ENCODE data around the gene DNAJC5G. TPM values are rescaled to one million over a fixed set of nuclear protein-coding genes. Genes with fewer than 3 reads are reported as not detected.
A peak's percentile ranks its signal among the peaks of the same experiment; 100 is the strongest.

Gene DNAJC5G
- total RNA-seq, 1 donor from 2014 or later: not detected

- no peak within 1 kb of the TSS for H3K4me3 Mint-ChIP-seq
- no peaks in the 10 kb centered on the region for H3K9me3 Mint-ChIP-seq
- H3K27me3 Mint-ChIP-seq (ENCODE audit: insufficient read depth, low read depth): peaks cover 26% of the 10 kb centered on the region
- H3K9me3 ChIP-seq (ENCODE audit: low read depth): no peaks in the 10 kb centered on the region
- TF ChIP-seq EZH2phosphoT487 (IDR thresholded peaks at IDR 0.05): no peak
- peaks cover 13% of the 10 kb centered on the region for H3K4me1 ChIP-seq
- H4K20me1 ChIP-seq (ENCODE audit: low read depth): no peaks in the 10 kb centered on the region
- peaks cover 4% of the 10 kb centered on the region for H3K27me3 ChIP-seq
- DNase-seq (ENCODE audit: low spot score): no peak
- H2AFZ ChIP-seq (replicated peaks): peak within 1 kb of the TSS; percentile 57
- H3F3A ChIP-seq (ENCODE audit: low read depth): peaks cover 3% of the 10 kb centered on the region
- H3K36me3 ChIP-seq: no peaks in the 10 kb centered on the region
- H3K27ac Mint-ChIP-seq: no peak within 1 kb of the TSS
- H3K4me1 Mint-ChIP-seq: peaks cover 3% of the 10 kb centered on the region
- H3K27ac ChIP-seq: no peak within 1 kb of the TSS
- H3K79me2 ChIP-seq (ENCODE audit: low read depth): no peaks in the 10 kb centered on the region
- no peak within 1 kb of the TSS for H3K9ac ChIP-seq
- H3K4me2 ChIP-seq: peak within 1 kb of the TSS; percentile 54
- H3K36me3 Mint-ChIP-seq: no peaks in the 10 kb centered on the region
- H3K4me3 ChIP-seq: no peak within 1 kb of the TSS
These were observed 6.8 kb downstream of the DNAJC5G start, which contains the start of gene TRIM54 for GRCh38 chr2:27281855-27282559. TRIM54 (plus strand) TSS chr2:27282429; CDS start chr2:27282732, 303 bp downstream.

DNA sequence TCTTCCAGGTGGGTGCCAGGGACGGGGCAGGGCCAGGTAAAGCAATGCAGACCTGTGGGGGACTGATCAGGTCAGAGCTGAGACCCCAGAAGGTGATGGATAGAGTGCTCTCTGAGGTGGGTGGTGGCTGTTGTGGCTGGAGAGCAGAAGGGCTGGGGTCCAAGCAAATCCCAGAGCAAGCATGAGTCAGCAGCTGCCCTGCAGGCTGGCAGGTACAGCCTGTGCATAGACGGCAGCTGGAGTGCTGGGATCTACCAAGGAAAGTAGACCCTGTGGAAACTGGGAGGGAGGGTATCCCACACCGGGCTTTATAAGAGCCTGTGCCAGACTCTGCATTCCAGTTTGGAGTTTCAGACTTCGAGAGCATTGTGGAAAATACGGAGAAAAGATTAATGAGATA, 7.7 kb downstream of the DNAJC5G start:
- Mint-ChIP-seq H3K4me1 (peaks cover 3% of the 10 kb centered on the region), H3K27me3 (ENCODE audit: insufficient read depth, low read depth) (peaks cover 24% of the 10 kb centered on the region), H3K27ac (no peak overlapping the region), H3K9me3 (no peaks in the 10 kb centered on the region), H3K4me3 (no peak overlapping the region), H3K36me3 (no peaks in the 10 kb centered on the region)
- Histone ChIP-seq H3K9ac (no peak overlapping the region), H4K20me1 (ENCODE audit: low read depth) (no peaks in the 10 kb centered on the region), H3K36me3 (no peaks in the 10 kb centered on the region), H3K4me1 (peaks cover 13% of the 10 kb centered on the region), H3F3A (ENCODE audit: low read depth) (peaks cover 3% of the 10 kb centered on the region), H3K79me2 (ENCODE audit: low read depth) (no peaks in the 10 kb centered on the region), H3K27me3 (peaks cover 4% of the 10 kb centered on the region), H2AFZ (replicated peaks) (peak overlapping the region; percentile 57), H3K9me3 (ENCODE audit: low read depth) (no peaks in the 10 kb centered on the region), H3K4me2 (peak overlapping the region; percentile 54), H3K27ac (no peak overlapping the region), H3K4me3 (no peak overlapping the region)
- TF ChIP-seq EZH2phosphoT487 (IDR thresholded peaks at IDR 0.05) (no peak), EZH2 (IDR thresholded peaks at IDR 0.05) (no peak)
- TF ChIP-seq, protein P1, sequence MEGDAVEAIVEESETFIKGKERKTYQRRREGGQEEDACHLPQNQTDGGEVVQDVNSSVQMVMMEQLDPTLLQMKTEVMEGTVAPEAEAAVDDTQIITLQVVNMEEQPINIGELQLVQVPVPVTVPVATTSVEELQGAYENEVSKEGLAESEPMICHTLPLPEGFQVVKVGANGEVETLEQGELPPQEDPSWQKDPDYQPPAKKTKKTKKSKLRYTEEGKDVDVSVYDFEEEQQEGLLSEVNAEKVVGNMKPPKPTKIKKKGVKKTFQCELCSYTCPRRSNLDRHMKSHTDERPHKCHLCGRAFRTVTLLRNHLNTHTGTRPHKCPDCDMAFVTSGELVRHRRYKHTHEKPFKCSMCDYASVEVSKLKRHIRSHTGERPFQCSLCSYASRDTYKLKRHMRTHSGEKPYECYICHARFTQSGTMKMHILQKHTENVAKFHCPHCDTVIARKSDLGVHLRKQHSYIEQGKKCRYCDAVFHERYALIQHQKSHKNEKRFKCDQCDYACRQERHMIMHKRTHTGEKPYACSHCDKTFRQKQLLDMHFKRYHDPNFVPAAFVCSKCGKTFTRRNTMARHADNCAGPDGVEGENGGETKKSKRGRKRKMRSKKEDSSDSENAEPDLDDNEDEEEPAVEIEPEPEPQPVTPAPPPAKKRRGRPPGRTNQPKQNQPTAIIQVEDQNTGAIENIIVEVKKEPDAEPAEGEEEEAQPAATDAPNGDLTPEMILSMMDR (IDR thresholded peaks at IDR 0.05): no peak
- DNase-seq (ENCODE audit: low spot score): no peak

- Mint-ChIP-seq H3K27me3 (ENCODE audit: insufficient read depth, low read depth) (peaks cover 19% of the 10 kb centered on the region), H3K36me3 (no peaks in the 10 kb centered on the region), H3K27ac (no peak overlapping the region), H3K4me3 (no peak overlapping the region), H3K9me3 (no peaks in the 10 kb centered on the region), H3K4me1 (peaks cover 3% of the 10 kb centered on the region)
- Histone ChIP-seq H2AFZ (replicated peaks) (no peak overlapping the region), H3K4me1 (peaks cover 13% of the 10 kb centered on the region), H3K4me2 (no peak overlapping the region), H3K27ac (no peak overlapping the region), H3K27me3 (peaks cover 4% of the 10 kb centered on the region), H3K79me2 (ENCODE audit: low read depth) (no peaks in the 10 kb centered on the region), H3K9ac (no peak overlapping the region), H3K4me3 (no peak overlapping the region), H4K20me1 (ENCODE audit: low read depth) (no peaks in the 10 kb centered on the region), H3K9me3 (ENCODE audit: low read depth) (no peaks in the 10 kb centered on the region), H3K36me3 (no peaks in the 10 kb centered on the region), H3F3A (ENCODE audit: low read depth) (peaks cover 3% of the 10 kb centered on the region)
- TF ChIP-seq EZH2phosphoT487 (IDR thresholded peaks at IDR 0.05) (no peak), EZH2 (IDR thresholded peaks at IDR 0.05) (no peak)
- TF ChIP-seq, protein P1 (IDR thresholded peaks at IDR 0.05): no peak
- DNase-seq (ENCODE audit: low spot score): no peak
These were observed 9.8 kb downstream of the DNAJC5G start for GRCh38 chr2:27284996-27285395.

DNA sequence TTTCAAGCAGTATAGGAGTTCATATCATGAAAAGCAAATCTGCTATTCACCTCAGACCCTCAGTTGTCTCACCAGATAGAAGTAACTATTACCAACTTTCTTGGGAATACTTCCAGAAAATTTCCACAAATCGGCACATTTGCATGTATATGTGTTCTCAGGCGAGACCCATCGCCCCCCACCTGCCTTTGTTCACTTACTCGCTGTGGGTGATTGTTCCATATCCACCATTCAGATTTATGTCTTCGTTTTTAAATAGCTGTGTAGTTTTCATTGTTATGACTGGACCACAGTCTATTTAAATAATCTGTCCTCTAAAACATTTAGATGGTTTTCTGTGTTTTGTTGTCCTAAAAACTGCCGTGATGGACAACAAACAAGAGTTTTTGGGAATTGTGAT, 10.2 kb downstream of the DNAJC5G start:
- H3K36me3 ChIP-seq: no peaks in the 10 kb centered on the region
- H3K9me3 ChIP-seq (ENCODE audit: low read depth): no peaks in the 10 kb centered on the region
- TF ChIP-seq EZH2phosphoT487 (IDR thresholded peaks at IDR 0.05): no peak
- TF ChIP-seq, protein P1 (IDR thresholded peaks at IDR 0.05): no peak
- TF ChIP-seq EZH2 (IDR thresholded peaks at IDR 0.05): no peak
- H3K27me3 Mint-ChIP-seq (ENCODE audit: insufficient read depth, low read depth): peaks cover 19% of the 10 kb centered on the region
- H3K4me3 Mint-ChIP-seq: no peak overlapping the region
- H3K4me1 ChIP-seq: peaks cover 13% of the 10 kb centered on the region
- peaks cover 3% of the 10 kb centered on the region for H3K4me1 Mint-ChIP-seq
- no peak overlapping the region for H3K27ac Mint-ChIP-seq
- H3K4me2 ChIP-seq: no peak overlapping the region
- no peaks in the 10 kb centered on the region for H3K79me2 ChIP-seq (ENCODE audit: low read depth)
- no peaks in the 10 kb centered on the region for H3K36me3 Mint-ChIP-seq
- no peak overlapping the region for H3K27ac ChIP-seq
- H3K4me3 ChIP-seq: no peak overlapping the region
- H3K9me3 Mint-ChIP-seq: no peaks in the 10 kb centered on the region
- peaks cover 3% of the 10 kb centered on the region for H3F3A ChIP-seq (ENCODE audit: low read depth)
- DNase-seq (ENCODE audit: low spot score): no peak
- peaks cover 4% of the 10 kb centered on the region for H3K27me3 ChIP-seq
- H4K20me1 ChIP-seq (ENCODE audit: low read depth): no peaks in the 10 kb centered on the region
- no peak overlapping the region for H2AFZ ChIP-seq (replicated peaks)
- H3K9ac ChIP-seq: no peak overlapping the region

All from neural progenitor cell (in vitro differentiated cells).